ENCODE measurements around the gene PPP3R1. TPM values are rescaled to one million over a fixed set of nuclear protein-coding genes. Genes with fewer than 3 reads are reported as not detected.
A peak's percentile ranks its signal among the peaks of the same experiment; 100 is the strongest.

Gene PPP3R1
- total and polyA plus RNA-seq, 9 of the 15 experiments (the other 6 are each of a cell fraction or from before 2014, with no cell fraction given), result 3.7 to 70.0 (median 24.8) TPM

- peak; percentile 85 for FAIRE-seq
- TF ChIP-seq CBFB (CRISPR knock-in tag; IDR thresholded peaks at IDR 0.05) (no peak), ZBTB7A (IDR thresholded peaks at IDR 0.05; ENCODE audit: borderline replicate concordance, control insufficient read depth, low read depth, low read length) (peak; percentile 93), HDAC8 (tag; IDR thresholded peaks at IDR 0.05) (no peak), HNRNPLL (IDR thresholded peaks at IDR 0.05; ENCODE audit: low read depth, low read length, poor library complexity, severe bottlenecking) (peak; percentile 96), PATZ1 (CRISPR knock-in tag; IDR thresholded peaks at IDR 0.05; ENCODE audit: borderline replicate concordance) (0 out of 2 replicates have a peak, but pooled peaks have one; percentile 45), SMC3 (conservative IDR thresholded peaks at IDR 0.05; ENCODE audit: insufficient read depth, low read depth, low read length) (no peak), CXXC5 (CRISPR knock-in tag; IDR thresholded peaks at IDR 0.05) (peak; percentile 39; the same call in 1 of the 2 replicates), XRCC5 (IDR thresholded peaks at IDR 0.05; ENCODE audit: low read depth, low read length) (0 out of 2 replicates have a peak, but pooled peaks have one; percentile 20), POLR2B (IDR thresholded peaks at IDR 0.05; ENCODE audit: low read depth, partially characterized antibody) (no peak)
- TF ChIP-seq, protein P1, sequence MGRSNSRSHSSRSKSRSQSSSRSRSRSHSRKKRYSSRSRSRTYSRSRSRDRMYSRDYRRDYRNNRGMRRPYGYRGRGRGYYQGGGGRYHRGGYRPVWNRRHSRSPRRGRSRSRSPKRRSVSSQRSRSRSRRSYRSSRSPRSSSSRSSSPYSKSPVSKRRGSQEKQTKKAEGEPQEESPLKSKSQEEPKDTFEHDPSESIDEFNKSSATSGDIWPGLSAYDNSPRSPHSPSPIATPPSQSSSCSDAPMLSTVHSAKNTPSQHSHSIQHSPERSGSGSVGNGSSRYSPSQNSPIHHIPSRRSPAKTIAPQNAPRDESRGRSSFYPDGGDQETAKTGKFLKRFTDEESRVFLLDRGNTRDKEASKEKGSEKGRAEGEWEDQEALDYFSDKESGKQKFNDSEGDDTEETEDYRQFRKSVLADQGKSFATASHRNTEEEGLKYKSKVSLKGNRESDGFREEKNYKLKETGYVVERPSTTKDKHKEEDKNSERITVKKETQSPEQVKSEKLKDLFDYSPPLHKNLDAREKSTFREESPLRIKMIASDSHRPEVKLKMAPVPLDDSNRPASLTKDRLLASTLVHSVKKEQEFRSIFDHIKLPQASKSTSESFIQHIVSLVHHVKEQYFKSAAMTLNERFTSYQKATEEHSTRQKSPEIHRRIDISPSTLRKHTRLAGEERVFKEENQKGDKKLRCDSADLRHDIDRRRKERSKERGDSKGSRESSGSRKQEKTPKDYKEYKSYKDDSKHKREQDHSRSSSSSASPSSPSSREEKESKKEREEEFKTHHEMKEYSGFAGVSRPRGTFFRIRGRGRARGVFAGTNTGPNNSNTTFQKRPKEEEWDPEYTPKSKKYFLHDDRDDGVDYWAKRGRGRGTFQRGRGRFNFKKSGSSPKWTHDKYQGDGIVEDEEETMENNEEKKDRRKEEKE (IDR thresholded peaks at IDR 0.05; ENCODE audit: borderline replicate concordance in 1 of 2, control insufficient read depth in 1 of 2, low read depth in 2 of 2, low read length in 1 of 2), result 0 out of 4 replicates have a peak, but pooled peaks of 1 of the 2 experiments have one; percentile 52
- TF ChIP-seq, protein P2, sequence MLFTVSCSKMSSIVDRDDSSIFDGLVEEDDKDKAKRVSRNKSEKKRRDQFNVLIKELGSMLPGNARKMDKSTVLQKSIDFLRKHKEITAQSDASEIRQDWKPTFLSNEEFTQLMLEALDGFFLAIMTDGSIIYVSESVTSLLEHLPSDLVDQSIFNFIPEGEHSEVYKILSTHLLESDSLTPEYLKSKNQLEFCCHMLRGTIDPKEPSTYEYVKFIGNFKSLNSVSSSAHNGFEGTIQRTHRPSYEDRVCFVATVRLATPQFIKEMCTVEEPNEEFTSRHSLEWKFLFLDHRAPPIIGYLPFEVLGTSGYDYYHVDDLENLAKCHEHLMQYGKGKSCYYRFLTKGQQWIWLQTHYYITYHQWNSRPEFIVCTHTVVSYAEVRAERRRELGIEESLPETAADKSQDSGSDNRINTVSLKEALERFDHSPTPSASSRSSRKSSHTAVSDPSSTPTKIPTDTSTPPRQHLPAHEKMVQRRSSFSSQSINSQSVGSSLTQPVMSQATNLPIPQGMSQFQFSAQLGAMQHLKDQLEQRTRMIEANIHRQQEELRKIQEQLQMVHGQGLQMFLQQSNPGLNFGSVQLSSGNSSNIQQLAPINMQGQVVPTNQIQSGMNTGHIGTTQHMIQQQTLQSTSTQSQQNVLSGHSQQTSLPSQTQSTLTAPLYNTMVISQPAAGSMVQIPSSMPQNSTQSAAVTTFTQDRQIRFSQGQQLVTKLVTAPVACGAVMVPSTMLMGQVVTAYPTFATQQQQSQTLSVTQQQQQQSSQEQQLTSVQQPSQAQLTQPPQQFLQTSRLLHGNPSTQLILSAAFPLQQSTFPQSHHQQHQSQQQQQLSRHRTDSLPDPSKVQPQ (CRISPR knock-in tag; IDR thresholded peaks at IDR 0.05; ENCODE audit: borderline replicate concordance), result no peak
These were observed 1.0 kb downstream of the PPP3R1 start for GRCh38 chr2:68251187-68251854.

More at GRCh38 chr2:68251187-68251854, 1.0 kb downstream of the PPP3R1 start:
- Histone ChIP-seq H4K20me1 (replicated peaks; ENCODE audit: control insufficient read depth, insufficient read depth, low read length) (peaks cover 37% of the 10 kb centered on the region), H3K9me3 (replicated peaks; ENCODE audit: control insufficient read depth, insufficient read depth, low read depth, low read length) (no peaks in the 10 kb centered on the region), H3K4me2 (ENCODE audit: insufficient read depth, low read length) (peak overlapping the region; percentile 95), H3K79me2 (ENCODE audit: control insufficient read depth, insufficient read depth, low read length) (peaks cover 81% of the 10 kb centered on the region), H3K9me1 (ENCODE audit: control insufficient read depth, insufficient read depth, low read length) (no peaks in the 10 kb centered on the region), H3K27ac (ENCODE audit: extremely low read depth, low read depth, low read length) (peak overlapping the region; percentile 97), H3K4me1 (replicated peaks in 1 of 2; ENCODE audit: control insufficient read depth in 2 of 2, insufficient read depth in 2 of 2, low read length in 2 of 2) (peaks cover 10 to 44% of the 10 kb centered on the region in 2 experiments; a peak in 4 of 5 replicates), H3K27me3 (ENCODE audit: control insufficient read depth in 2 of 2, insufficient read depth in 2 of 2, low read length in 2 of 2) (no peaks in the 10 kb centered on the region), H3K9ac (ENCODE audit: insufficient read depth in 1 of 2, low read depth in 2 of 2, low read length in 2 of 2) (peak overlapping the region; percentile 93 to 98), H3K4me3 (peak overlapping the region; percentile 75), H3K36me3 (ENCODE audit: control insufficient read depth, insufficient read depth, low read length) (peaks cover 23% of the 10 kb centered on the region), H2AFZ (ENCODE audit: low read depth, low read length) (peak overlapping the region; percentile 63)
- intact Hi-C loops (cut with micrococcal nuclease), result loop anchor here (1.0 to 5.0 kb wide), 2 partner anchors 31 to 106 kb away; no protein-coding TSS in a partner anchor
- in situ Hi-C loops (cut with MboI), result no loop called here
- CTCF ChIA-PET (ENCODE audit: low intra/inter-chr PET ratio), result no interaction called here
- DNase-seq (ENCODE audit: extremely low read depth in 1 of 4, low spot score in 3 of 4) (peak; percentile 61 to 88 (median 68)), ATAC-seq (peak; percentile 80)
- BruUV-seq (replicated peaks), result no TSS peak
- WGBS (ENCODE audit: insufficient coverage, low coverage, missing lambda C conversion rate), result under 1% methylated on average over 26 of the region's 41 CpGs
- POLR2A ChIA-PET, result interaction anchor here (1.0 to 1.6 kb wide), 3 partner anchors 12 to 101 kb away, joined by 3 to 6 read pairs (median 5); no protein-coding TSS in a partner anchor

All from K562 (cell line).